ENCODE results near the gene BDP1.
A peak's percentile ranks its signal among the peaks of the same experiment; 100 is the strongest.

The BDP1 gene

DNA sequence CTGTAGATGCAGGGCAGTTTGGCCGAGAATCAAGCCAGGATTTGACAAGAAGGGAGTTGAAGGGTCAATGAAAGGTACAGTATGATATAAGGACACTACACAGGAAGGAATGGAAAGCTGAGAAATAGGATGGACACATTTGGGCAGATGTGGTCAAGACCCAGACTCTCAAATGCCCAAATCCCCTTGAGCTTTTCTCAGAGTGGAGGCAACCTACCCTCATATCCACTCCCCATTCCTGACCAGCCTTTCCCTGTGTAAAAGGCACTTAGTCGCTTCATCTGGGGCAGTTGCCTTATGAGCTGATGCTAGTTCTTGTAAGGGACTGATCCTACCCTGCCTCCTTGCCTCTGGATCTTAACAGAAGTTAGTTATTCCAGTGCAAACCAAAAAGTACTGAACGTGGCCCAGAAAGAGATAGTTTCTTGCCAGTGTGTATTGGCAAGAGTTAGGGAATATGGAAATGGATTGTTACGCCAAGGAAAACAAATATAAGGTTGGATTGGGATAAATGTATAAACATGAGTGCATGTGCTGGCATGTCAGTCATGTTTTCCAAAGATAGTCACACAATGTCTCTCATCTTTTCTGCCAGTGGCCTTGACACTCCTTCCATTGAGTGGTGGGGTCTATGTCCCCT, 127.6 kb downstream of the BDP1 start:
- TF ChIP-seq, protein P1, sequence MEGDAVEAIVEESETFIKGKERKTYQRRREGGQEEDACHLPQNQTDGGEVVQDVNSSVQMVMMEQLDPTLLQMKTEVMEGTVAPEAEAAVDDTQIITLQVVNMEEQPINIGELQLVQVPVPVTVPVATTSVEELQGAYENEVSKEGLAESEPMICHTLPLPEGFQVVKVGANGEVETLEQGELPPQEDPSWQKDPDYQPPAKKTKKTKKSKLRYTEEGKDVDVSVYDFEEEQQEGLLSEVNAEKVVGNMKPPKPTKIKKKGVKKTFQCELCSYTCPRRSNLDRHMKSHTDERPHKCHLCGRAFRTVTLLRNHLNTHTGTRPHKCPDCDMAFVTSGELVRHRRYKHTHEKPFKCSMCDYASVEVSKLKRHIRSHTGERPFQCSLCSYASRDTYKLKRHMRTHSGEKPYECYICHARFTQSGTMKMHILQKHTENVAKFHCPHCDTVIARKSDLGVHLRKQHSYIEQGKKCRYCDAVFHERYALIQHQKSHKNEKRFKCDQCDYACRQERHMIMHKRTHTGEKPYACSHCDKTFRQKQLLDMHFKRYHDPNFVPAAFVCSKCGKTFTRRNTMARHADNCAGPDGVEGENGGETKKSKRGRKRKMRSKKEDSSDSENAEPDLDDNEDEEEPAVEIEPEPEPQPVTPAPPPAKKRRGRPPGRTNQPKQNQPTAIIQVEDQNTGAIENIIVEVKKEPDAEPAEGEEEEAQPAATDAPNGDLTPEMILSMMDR (IDR thresholded peaks at IDR 0.05; ENCODE audit: control insufficient read depth, extremely low read depth, insufficient read depth): no peak
- DNase-seq (ENCODE audit: low read depth): peak; percentile 97
- no peak overlapping the region for H3K4me3 ChIP-seq (ENCODE audit: low read depth, low read length)

DNA sequence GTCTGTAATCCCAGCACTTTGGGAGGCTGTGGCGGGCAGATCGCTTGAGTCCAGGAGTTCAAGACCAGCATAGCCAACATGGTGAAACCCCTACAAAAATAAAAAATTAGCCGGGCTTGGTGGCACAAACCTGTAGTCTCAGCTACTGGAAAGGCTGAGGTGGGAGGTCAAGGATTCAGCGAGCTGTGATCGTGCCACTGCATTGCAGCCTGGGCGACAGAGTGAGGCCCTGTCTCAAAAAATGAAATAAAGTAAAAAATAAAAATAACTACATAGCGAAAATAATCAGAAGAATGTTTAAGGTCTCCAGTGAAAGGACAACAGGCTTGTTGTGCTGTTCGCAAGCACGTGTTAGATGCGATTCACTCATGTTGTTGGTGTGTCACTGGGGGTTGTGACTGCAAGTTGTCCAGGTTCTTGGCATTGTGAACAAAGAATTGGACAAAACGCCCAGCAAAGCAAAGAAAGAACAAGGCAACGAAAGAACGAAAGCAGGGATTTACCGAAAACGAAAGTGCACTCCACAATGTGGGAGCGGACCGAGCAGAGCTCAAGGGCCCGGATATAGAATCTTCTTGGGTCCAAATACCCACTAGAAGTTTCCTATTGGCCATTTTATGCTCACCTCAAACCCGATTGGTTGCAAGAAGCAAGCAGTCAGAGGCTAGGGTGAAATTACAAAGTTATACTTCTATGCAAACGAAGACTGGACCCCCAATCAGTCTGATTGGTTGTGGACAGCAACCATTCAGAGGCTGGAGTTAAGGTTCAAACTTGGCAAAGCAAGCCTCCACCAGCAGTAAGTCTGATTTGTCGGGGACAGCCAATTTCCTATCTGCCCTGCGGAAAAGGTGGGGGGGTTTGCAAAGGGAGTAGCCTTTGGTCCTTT, 130.8 kb downstream of the BDP1 start:
- TF ChIP-seq, protein P1 (IDR thresholded peaks at IDR 0.05; ENCODE audit: control insufficient read depth, extremely low read depth, insufficient read depth): no peak
- no peak for DNase-seq (ENCODE audit: low read depth)
- H3K4me3 ChIP-seq (ENCODE audit: low read depth, low read length): no peak overlapping the region

DNA sequence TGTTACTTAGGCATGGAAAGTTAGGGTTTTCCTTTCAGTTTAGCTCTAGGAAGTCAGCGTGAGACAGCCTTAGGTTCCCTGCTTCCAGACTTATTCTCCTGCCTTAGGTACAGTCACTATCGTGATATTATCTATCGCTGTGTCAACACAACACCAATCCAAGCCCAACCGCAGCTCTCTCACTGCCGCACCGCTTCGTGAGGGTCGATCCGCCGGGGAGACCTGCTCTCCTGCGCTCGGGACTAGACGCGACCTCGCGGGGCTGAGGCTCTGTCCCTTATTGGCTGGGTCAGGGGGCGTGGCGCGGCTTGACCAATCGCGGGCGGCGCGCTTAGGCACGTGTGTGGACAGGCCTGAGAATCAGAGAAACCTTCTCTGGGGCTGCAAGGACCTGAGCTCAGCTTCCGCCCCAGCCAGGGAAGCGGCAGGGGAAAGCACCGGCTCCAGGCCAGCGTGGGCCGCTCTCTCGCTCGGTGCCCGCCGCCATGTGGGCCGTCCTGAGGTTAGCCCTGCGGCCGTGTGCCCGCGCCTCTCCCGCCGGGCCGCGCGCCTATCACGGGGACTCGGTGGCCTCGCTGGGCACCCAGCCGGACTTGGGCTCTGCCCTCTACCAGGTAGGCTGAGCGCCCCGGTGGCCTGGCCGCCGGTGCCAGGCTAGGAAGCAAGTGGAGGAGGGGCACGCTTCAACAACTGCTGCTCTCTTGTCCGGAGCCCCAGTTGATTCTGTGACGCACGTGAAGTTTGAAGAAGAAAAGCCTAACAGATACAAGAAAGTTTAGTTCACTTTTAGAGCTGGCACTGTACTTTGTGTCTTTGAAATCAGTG, 131.7 kb downstream of the BDP1 start, which contains the start of gene MCCC2:
TSS of gene MCCC2 (plus strand) at position 400 of the 825 bp plus-strand sequence. CDS start at position 486, 86 bp downstream.
- TF ChIP-seq, protein P1 (IDR thresholded peaks at IDR 0.05; ENCODE audit: control insufficient read depth, extremely low read depth, insufficient read depth): no peak
- DNase-seq (ENCODE audit: low read depth): no peak
- H3K4me3 ChIP-seq (ENCODE audit: low read depth, low read length): no peak within 1 kb of the TSS

DNA sequence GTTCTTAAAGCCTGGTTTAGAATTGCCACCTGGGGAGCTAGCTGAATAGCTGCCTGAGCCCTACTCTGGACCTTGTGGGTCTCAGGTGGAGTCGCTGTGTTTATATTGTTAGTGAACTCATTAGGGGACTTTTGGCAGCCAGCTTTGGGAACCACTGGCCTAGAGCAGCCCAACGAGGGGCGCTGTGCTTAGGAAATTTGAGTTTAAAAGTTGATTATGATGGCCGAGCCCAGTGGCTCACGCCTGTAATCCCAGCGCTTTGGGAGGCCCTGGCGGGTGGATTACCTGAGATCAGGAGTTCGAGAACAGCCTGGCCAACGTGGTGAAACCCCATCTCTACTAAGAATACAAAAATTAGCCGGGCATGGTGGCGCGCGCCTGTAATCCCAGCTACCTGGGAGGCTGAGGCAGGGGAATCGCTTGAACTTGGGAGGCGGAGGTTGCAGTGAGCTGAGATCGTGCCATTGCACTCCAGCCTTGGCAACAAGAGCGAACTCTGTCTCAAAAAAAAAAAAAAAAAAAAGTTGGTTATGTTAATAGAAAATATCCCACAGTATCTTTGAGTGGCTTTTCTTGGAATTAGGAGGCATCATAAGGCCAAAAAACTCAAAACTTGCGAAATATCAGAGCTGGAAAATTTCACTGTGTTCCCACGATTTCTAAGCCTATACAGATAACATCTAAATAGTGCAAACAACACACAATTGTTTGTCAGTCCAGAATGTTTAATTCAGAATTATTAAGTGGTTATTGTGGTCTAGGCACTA, 132.5 kb downstream of the BDP1 start:
- TF ChIP-seq, protein P1 (IDR thresholded peaks at IDR 0.05; ENCODE audit: control insufficient read depth, extremely low read depth, insufficient read depth): no peak
- no peak overlapping the region for H3K4me3 ChIP-seq (ENCODE audit: low read depth, low read length)
- no peak for DNase-seq (ENCODE audit: low read depth)

DNA sequence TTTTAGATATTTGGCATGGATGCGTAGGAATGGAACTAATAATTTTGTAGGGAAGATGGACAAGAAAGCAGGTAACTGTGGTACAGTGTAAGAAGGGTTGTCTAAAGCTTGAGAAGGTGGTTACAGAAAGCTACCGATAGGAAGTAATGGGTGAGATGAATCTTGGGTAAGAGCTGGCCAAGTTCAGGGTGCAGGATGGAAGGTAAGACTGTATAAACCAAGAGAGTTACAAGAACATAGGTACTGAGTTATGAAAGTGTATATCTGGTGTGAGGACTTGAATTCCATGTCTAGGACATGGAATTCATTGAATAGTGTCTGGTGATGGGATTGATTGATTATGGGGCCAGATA, 133.1 kb downstream of the BDP1 start:
- no peak for DNase-seq (ENCODE audit: low read depth)
- no peak overlapping the region for H3K4me3 ChIP-seq (ENCODE audit: low read depth, low read length)
- TF ChIP-seq, protein P1 (IDR thresholded peaks at IDR 0.05; ENCODE audit: control insufficient read depth, extremely low read depth, insufficient read depth): no peak

DNA sequence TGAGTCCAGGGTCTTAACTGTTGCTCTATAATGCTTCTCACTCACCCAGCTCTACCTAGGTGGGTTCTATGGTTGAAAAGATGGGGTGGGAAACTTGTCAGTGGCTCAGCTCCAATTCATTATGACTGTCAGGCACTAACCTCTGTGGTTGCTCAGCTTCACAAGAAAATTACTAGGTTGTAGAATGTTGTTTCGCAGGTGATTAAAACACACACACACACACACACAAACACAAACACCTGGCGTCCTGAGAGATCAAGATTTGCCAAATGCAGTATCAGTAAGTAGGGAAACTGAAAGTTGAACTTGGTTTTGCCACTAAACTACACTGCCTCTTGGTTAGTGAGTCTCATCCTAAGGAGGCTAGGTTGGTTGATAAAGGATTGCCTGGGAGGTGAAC, 134.5 kb downstream of the BDP1 start:
- H3K4me3 ChIP-seq (ENCODE audit: low read depth, low read length): no peak overlapping the region
- DNase-seq (ENCODE audit: low read depth): no peak
- TF ChIP-seq, protein P1 (IDR thresholded peaks at IDR 0.05; ENCODE audit: control insufficient read depth, extremely low read depth, insufficient read depth): no peak
